Measurements from ENCODE around the gene HSD17B1. TPM values are rescaled to one million over a fixed set of nuclear protein-coding genes. Genes with fewer than 3 reads are reported as not detected.
A peak's percentile ranks its signal among the peaks of the same experiment; 100 is the strongest.

The HSD17B1 gene
- total RNA-seq, 1 experiment from 2014 or later: 0.60 TPM

DNA sequence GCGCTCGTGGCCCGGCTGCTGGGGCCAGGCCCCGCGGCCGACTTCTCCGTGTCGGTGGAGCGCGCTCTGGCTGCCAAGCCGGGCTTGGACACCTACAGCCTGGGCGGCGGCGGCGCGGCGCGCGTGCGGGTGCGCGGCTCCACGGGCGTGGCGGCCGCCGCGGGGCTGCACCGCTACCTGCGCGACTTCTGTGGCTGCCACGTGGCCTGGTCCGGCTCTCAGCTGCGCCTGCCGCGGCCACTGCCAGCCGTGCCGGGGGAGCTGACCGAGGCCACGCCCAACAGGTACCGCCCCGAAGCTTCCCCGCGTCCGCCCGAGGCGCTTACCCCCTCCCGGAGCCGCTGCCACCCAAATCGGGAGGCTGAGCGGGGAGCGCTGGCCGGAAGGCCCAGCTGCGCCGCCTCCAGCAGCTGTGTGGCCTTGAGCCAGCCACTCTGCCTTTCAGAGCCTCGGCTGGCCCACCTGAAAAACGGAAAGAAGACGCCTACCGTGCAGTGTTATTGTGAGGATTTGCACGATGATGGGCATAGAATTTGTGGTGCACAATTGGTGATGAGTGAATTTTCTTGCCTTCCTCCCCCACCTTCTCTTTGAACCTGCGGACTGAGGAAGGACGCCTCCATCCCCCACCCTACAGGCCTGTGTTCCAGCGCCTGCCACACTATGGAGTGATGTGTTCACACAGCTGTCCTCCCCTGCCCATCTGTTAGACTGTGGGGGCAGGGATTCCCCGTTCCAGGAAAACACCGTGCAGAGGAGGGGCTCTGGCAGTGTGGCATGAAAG lies 16.2 kb upstream of the HSD17B1 start:
- H3K27ac ChIP-seq (ENCODE audit: low read depth, low read length, poor library complexity, severe bottlenecking): peak overlapping the region; percentile 30
- no TSS peak for BruUV-seq (replicated peaks)
- DNase-seq (ENCODE audit: low spot score): peak; percentile 61
- H3K27me3 ChIP-seq (replicated peaks; ENCODE audit: insufficient read depth, low read depth, low read length, poor library complexity): no peaks in the 10 kb centered on the region
- CTCF ChIA-PET: interaction anchor here (0.9 kb wide), 1 partner anchor 606 kb away, joined by 5 read pairs; the partner anchor contains the start of gene ODAD4
- H3K4me1 ChIP-seq (ENCODE audit: insufficient read depth, low read length, poor library complexity, severe bottlenecking): no peaks in the 10 kb centered on the region
- H3K9me3 ChIP-seq (ENCODE audit: low read depth, low read length, poor library complexity, severe bottlenecking): no peaks in the 10 kb centered on the region
- no peaks in the 10 kb centered on the region for H3K36me3 ChIP-seq (ENCODE audit: insufficient read depth, low read length, poor library complexity, severe bottlenecking)
- peak overlapping the region; percentile 53 for H3K4me3 ChIP-seq (ENCODE audit: low read depth, low read length, poor library complexity, severe bottlenecking)
- intact Hi-C loops (cut with micrococcal nuclease; ENCODE audit: unreplicated experiment): no loop called here
- no peak for TF ChIP-seq EZH2 (IDR thresholded peaks at IDR 0.05; ENCODE audit: borderline replicate concordance, low read depth, low read length, poor library complexity, severe bottlenecking)
- no peak for TF ChIP-seq CTCF (conservative IDR thresholded peaks at IDR 0.05; ENCODE audit: low read depth, low read length)
- POLR2A ChIA-PET (ENCODE audit: low non-redundant PET): no interaction called here

DNA sequence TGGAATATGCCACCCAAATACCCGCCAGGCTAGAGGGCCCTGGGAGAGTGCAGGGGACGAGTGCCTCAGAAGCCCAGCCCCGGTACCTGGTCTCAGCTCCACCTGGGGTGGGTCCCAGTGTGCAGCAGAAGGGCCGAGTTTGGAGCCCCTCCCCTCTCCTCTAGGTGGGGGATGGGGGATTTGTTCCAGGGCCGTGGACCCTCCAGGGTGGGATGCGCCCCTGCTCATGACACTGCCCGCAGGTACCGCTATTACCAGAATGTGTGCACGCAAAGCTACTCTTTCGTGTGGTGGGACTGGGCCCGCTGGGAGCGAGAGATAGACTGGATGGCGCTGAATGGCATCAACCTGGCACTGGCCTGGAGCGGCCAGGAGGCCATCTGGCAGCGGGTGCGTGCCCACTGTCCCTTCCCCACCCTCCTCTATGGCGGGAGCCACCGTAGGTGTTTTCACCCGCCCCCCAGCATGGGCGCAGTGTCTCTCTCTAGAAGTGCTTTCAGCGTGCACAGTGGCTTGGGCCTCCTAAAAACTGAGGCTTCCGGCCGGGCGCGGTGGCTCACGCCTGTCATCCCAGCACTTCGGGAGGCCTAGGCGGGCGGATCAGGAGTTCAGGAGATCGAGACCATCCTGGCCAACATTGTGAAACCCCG lies 15.4 kb upstream of the HSD17B1 start:
- BruUV-seq (replicated peaks): no TSS peak
- intact Hi-C loops (cut with micrococcal nuclease; ENCODE audit: unreplicated experiment): no loop called here

GRCh38 chr17:42537826-42538451 lies 14.8 kb upstream of the HSD17B1 start:
- ChIA-PET CTCF (no interaction called here), POLR2A (ENCODE audit: low non-redundant PET) (no interaction called here)
- H3K4me1 ChIP-seq (ENCODE audit: insufficient read depth, low read length, poor library complexity, severe bottlenecking): no peaks in the 10 kb centered on the region
- no peak for DNase-seq (ENCODE audit: low spot score)
- no peaks in the 10 kb centered on the region for H3K9me3 ChIP-seq (ENCODE audit: low read depth, low read length, poor library complexity, severe bottlenecking)
- TF ChIP-seq EZH2 (IDR thresholded peaks at IDR 0.05; ENCODE audit: borderline replicate concordance, low read depth, low read length, poor library complexity, severe bottlenecking): no peak
- no peak for TF ChIP-seq CTCF (conservative IDR thresholded peaks at IDR 0.05; ENCODE audit: low read depth, low read length)
- no peaks in the 10 kb centered on the region for H3K36me3 ChIP-seq (ENCODE audit: insufficient read depth, low read length, poor library complexity, severe bottlenecking)
- no peak overlapping the region for H3K4me3 ChIP-seq (ENCODE audit: low read depth, low read length, poor library complexity, severe bottlenecking)
- BruUV-seq (replicated peaks): TSS peak; percentile 43
- H3K27ac ChIP-seq (ENCODE audit: low read depth, low read length, poor library complexity, severe bottlenecking): no peak overlapping the region
- no peaks in the 10 kb centered on the region for H3K27me3 ChIP-seq (replicated peaks; ENCODE audit: insufficient read depth, low read depth, low read length, poor library complexity)
- intact Hi-C loops (cut with micrococcal nuclease; ENCODE audit: unreplicated experiment): no loop called here

More for the DNA sequence above, 15.4 kb upstream of the HSD17B1 start:
- Histone ChIP-seq H3K27me3 (replicated peaks; ENCODE audit: insufficient read depth, low read depth, low read length, poor library complexity) (no peaks in the 10 kb centered on the region), H3K27ac (ENCODE audit: low read depth, low read length, poor library complexity, severe bottlenecking) (peak overlapping the region; percentile 30), H3K4me3 (ENCODE audit: low read depth, low read length, poor library complexity, severe bottlenecking) (peak overlapping the region; percentile 53), H3K36me3 (ENCODE audit: insufficient read depth, low read length, poor library complexity, severe bottlenecking) (no peaks in the 10 kb centered on the region), H3K9me3 (ENCODE audit: low read depth, low read length, poor library complexity, severe bottlenecking) (no peaks in the 10 kb centered on the region), H3K4me1 (ENCODE audit: insufficient read depth, low read length, poor library complexity, severe bottlenecking) (no peaks in the 10 kb centered on the region)
- DNase-seq (ENCODE audit: low spot score): no peak
- CTCF ChIA-PET: no interaction called here
- TF ChIP-seq CTCF (conservative IDR thresholded peaks at IDR 0.05; ENCODE audit: low read depth, low read length): no peak
- no peak for TF ChIP-seq EZH2 (IDR thresholded peaks at IDR 0.05; ENCODE audit: borderline replicate concordance, low read depth, low read length, poor library complexity, severe bottlenecking)
- POLR2A ChIA-PET (ENCODE audit: low non-redundant PET): no interaction called here
